ENCODE data around the gene ANKRD40.

The ANKRD40 gene

GRCh38 chr17:50656509-50656908 lies 51.2 kb downstream of the ANKRD40 start:
- in situ Hi-C loops (cut with MboI; ENCODE audit: low sequenced_read_pairs) = no loop called here

GRCh38 chr17:50653738-50654137 lies 54.0 kb downstream of the ANKRD40 start:
- in situ Hi-C loops (cut with MboI; ENCODE audit: low sequenced_read_pairs) = no loop called here

GRCh38 chr17:50651661-50652060 lies 56.1 kb downstream of the ANKRD40 start:
- in situ Hi-C loops (cut with MboI; ENCODE audit: low sequenced_read_pairs) = no loop called here

- in situ Hi-C loops (cut with MboI; ENCODE audit: low sequenced_read_pairs) = no loop called here
Observed at GRCh38 chr17:50649042-50649908, 58.4 kb downstream of the ANKRD40 start.

GRCh38 chr17:50647187-50647586 lies 60.5 kb downstream of the ANKRD40 start:
- in situ Hi-C loops (cut with MboI; ENCODE audit: low sequenced_read_pairs) = no loop called here

GRCh38 chr17:50645748-50646682 lies 61.7 kb downstream of the ANKRD40 start:
- in situ Hi-C loops (cut with MboI; ENCODE audit: low sequenced_read_pairs) = no loop called here
